GM23248 (cell line): ENCODE measurements around the gene RAPGEF3.

Experiments used
- EZH2 ChIP-seq: fragments of 200-600 bp; sonication (generic); IDR thresholded peaks from 2 replicates; pipeline ENCODE4 v1.6.1; 2018; ENCODE audit warnings: antibody characterized with exemption, mild to moderate bottlenecking; ENCODE audit not compliant: insufficient read depth, poor library complexity, severe bottlenecking
- EZH2phosphoT487 ChIP-seq: fragments of 200-600 bp; sonication (generic); IDR thresholded peaks from 2 replicates; pipeline ENCODE4 v1.6.1; 2018; ENCODE audit warnings: antibody characterized with exemption, moderate library complexity, mild to moderate bottlenecking, low read depth; ENCODE audit not compliant: insufficient read depth

GRCh38 chr12:47737936-47738594 lies 20.6 kb downstream of the RAPGEF3 start:
- no peak for TF ChIP-seq EZH2
- TF ChIP-seq EZH2phosphoT487 = no peak
